Activated CD4-positive, alpha-beta T cell treated with anti-CD3 and anti-CD28 coated beads for 24 hours (primary cell): Measurements from ENCODE around the gene COPG1.

Experiments used
- DNase-seq, 2 donors: peaks; one replicate each; pipeline ENCODE4 v3.0.0-alpha.2; 2020; ENCODE audit warnings: low read depth in 2 of 2

COPG1 gene

GRCh38 chr3:129278966-129279906 lies 29.8 kb downstream of the COPG1 start:
- peak; percentile 30 to 40 for DNase-seq

GRCh38 chr3:129280183-129280582 lies 30.8 kb downstream of the COPG1 start:
- no peak for DNase-seq

- DNase-seq = no peak
These were observed 32.3 kb downstream of the COPG1 start for GRCh38 chr3:129281726-129282125.

- no peak for DNase-seq
These were observed 33.4 kb downstream of the COPG1 start for GRCh38 chr3:129282727-129283327.

GRCh38 chr3:129286081-129286480 lies 36.7 kb downstream of the COPG1 start:
- no peak for DNase-seq

- DNase-seq = no peak
These were observed 39.0 kb downstream of the COPG1 start for GRCh38 chr3:129288446-129288845.

- no peak for DNase-seq
These were observed 40.0 kb downstream of the COPG1 start for GRCh38 chr3:129289201-129289921.

- DNase-seq = no peak
These were observed 42.0 kb downstream of the COPG1 start for GRCh38 chr3:129291236-129291886.

GRCh38 chr3:129295286-129295685 lies 45.9 kb downstream of the COPG1 start:
- no peak for DNase-seq

- DNase-seq = no peak
These were observed 54.9 kb downstream of the COPG1 start for GRCh38 chr3:129304146-129304961.

GRCh38 chr3:129304962-129305222 lies 55.5 kb downstream of the COPG1 start:
- DNase-seq = no peak

- no peak for DNase-seq
These were observed 56.2 kb downstream of the COPG1 start for GRCh38 chr3:129305592-129306091.

- no peak for DNase-seq
These were observed 59.2 kb downstream of the COPG1 start for GRCh38 chr3:129308636-129309035.

- no peak for DNase-seq
These were observed 61.0 kb downstream of the COPG1 start for GRCh38 chr3:129310111-129311011.

- DNase-seq = no peak
These were observed 61.9 kb downstream of the COPG1 start for GRCh38 chr3:129311054-129311902.

- no peak for DNase-seq
These were observed 62.7 kb downstream of the COPG1 start for GRCh38 chr3:129312021-129312639.

- no peak for DNase-seq
These were observed 63.4 kb downstream of the COPG1 start for GRCh38 chr3:129312671-129313414.

GRCh38 chr3:129313415-129313664 lies 63.9 kb downstream of the COPG1 start:
- DNase-seq = no peak
